G401.6 (cell line): ENCODE measurements around the gene VRK2.
"Not testable (repeated sequence)": the region's sequence is repeated elsewhere in the genome, so short reads cannot be mapped to it uniquely, and the experiment has no call there.

ENCODE experiments used
- FAIRE-seq: peaks from 2 replicates; lab custom pipeline; 2012; peaks lifted over from hg19 to GRCh38; lab: Jason Lieb, UNC

The VRK2 gene

DNA sequence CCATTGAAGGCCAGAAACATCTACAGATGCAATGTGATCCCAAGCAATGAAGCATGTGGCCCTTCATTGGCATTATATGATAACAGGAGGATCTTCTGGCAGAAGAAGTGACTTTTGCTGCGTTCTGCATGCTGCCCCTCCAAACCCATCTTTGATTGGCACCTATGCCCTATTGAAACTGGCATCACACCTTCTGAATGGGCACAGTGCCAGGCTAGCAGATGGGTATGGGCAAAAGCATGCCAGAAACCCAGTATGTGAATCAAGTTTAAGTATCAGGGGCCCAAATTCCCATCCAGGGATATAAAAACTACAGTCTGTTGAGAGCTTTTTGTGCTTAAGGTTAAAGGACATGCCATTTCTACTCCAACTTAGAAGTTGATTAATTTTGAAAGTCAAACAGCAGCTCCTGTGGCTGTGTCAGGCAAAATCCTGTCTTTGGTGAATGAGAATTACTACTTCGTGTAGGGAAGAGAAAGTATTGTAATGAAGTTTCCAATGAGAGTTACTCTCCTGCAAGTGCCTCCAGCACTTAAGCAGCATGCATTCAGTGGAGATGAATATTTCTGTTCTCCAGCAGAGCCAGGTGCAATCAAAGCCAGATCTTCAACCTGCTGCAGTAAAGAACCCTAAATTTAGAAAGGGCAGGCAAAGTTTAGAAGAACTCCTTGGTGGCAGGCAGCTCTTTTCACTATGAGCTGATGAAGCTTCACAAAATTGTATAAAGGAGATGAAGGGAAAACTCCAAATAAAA is 8.6 kb downstream of the VRK2 start:
- no peak for FAIRE-seq

DNA sequence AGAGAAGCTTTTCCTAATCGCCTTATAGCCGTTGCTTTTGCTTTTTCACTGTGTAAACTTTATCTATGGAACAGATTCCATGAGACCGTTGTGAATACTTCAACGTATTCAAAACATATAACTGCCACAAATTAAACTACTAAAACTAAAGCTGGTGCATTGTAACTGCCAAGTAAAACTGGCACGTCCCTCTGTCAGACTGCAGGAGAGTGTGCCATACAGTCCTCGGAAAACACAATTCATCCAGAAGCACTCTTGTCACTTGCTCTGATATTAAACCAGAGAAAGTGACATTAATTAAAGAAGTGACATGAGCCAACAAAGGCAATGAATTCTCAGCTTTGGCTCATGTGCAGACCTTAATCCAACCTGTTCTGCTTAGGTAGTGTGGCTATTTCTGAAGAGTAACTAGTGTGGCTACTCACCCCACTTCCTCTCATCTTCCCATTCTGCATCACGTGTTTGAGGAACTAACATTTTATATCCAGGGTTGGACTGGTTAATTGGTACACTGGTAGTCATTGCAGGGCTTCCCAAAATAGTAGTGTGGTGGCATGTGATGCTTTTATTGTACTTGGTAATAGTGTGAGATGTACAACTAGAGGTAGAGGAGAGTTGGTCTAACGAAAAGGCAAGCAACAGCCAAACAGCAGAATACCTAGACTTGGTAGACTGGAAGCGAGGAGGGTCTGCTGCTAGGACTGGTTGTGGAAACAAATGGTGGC is 9.7 kb downstream of the VRK2 start:
- FAIRE-seq = no peak

DNA sequence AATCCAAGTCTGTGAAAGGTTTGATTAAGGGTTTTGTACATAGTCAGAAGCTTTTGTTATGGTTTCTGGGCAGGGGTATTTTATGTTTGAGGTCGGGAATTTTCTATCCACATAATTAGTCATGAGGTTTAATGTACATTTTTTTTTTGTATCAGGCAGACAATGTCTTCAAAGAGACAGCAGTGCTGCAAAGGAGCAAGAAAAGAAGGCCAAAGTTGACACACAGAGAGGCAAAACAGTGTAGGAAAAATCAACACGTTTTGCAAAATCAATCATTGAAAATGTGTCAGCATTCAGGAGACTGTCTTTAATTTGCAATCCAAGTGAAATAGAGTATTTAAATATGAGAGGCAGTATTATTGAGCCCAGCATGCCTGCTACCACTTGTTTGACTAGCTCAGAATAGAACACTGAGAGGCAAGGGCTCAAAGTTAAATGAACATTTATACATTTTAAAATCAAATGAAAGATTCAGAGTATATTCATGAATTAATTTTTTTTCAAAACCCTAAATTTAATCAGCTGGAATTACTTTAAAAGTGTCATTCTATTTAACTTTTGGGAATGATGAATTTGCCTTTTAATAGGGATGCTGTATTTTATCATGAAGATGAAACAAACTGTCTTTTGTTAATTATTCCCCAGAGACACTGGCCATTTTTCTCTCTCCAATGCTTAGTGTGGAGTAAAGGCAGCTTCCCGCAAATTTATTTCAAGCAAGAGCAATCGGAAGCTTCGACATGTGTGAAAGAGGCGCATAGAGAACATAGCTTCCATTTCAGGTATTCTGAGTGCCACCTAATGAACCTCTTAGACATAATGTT is 11.3 kb downstream of the VRK2 start:
- no peak for FAIRE-seq

DNA sequence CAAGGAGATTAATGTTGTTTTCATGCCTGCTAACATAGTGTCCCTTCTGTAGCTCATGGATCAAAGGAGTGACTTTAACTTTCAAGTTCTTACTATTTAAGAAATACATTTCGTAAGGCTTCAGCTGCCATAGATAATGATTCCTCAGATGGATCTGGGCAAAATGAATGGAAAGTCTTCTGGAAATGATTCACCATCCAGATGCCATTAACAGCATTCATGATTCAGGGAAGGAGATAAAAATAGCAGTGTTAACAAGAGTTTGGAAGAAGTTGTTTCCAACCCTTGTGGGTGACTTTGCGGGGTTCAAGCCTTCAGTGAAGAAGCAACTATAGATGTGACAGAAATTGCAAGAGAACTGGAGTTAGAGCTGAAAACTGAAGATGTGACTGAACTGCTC is 17.0 kb downstream of the VRK2 start:
- no peak for FAIRE-seq

DNA sequence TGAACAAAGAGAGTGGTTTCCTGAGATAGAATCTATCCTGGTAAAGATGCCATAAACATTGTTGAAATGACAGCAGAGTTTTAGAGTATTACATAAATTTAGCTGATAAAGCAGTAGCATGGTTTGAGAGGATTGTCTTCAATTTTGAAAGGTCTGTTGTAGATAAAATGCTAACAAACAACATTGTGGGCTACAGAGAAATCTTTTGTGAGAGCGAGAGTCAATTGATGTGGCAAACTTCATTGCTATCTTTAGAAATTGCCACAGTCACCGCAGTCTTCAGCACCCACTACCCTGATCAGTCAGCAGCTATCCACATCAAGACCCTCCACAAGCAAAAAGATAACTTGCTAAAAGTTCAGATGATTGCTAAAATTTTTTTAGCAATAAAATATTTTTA is 17.5 kb downstream of the VRK2 start:
- no peak for FAIRE-seq

DNA sequence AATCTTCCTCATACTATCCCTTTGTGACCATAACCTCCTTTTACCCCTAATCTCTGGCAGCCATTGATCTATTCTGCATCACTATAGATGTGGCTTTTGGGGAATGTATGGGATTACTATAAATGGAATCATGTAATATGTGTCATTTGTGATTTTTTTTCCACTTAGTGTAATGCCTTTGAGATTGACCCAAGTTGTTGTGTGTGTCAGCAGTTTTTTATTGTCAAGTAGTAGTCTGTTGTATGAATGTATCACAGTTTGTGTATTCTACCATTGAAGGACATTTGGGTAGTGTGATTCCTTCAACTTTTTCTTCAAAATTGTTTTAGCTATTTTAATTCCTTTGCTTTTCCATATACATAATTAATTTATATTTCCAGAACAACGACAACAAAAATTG is 18.6 kb downstream of the VRK2 start:
- FAIRE-seq = no peak

DNA sequence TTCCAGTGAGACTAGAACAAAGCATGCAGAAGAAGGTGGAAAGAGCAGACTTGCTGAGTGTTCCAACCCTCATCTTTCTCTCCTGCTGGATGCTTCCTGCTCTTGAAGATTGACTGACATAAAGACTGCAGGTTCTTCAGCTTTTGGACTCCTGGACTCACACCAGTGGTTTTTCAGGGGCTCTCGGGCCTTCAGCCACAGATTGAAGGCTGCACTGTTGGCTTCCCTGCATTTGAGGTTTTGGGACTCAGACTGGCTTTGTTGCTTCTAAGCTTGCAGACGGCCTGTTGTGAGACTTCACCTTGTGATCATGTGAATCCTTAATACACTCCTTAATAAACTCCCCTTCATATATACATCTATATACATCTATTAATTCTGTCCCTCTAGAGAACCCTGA is 20.4 kb downstream of the VRK2 start:
- FAIRE-seq = no peak

DNA sequence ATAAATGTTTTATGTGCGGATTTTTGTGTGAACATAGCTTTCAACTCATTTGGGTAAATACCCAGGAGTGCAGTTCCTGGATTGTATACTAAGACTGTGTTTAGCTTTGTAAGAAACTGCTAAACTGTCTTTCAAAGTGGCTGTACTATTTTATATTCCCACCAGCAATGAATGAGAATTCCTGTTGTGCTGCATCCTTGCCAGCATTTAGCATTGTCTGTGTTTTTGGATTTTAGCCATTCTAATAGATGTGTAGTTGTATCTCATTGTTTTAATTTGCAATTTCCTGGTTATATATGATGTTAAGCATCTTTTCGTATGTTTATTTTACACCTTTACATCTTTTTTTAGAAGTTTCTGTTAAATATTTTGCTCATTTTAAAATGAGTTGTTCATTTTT is 24.2 kb downstream of the VRK2 start:
- FAIRE-seq = no peak

DNA sequence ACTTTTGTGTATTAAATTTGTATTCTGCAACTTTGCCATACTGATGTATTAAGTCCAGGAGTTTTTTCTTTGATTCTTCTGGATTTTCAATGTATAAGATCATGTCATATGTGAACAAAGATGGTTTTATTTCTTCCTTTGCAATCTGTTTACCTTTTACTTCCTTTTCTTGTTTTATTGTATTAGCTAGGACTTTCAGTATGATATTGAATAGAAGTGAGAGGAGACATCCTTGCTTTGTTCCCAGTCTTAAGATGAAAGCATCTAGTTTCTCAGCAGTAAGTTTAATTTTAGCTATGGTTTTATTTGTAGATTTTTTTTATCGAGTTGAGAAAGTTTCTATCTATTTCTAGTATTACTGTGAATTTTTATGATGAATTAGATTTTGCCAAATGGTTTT is 25.5 kb downstream of the VRK2 start:
- peak; percentile 3 for FAIRE-seq

DNA sequence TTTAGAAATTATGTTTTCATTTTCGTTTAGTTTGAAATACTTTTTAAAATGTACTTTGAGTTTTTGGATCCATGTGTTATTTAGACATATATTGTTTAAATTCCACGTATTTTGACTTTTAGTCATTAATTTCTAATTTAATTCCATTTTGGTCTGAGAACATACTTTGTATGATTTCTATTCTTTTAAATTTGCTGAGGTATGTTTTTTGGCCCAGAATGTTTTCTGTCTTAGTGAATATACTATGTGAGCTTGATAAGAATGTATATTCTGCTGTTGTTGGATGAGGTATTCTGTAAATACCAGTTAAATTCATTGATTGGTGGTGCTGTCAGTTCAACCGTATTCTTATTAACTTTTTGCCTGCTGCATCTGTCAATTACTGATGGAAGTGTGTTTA is 26.4 kb downstream of the VRK2 start:
- peak; percentile 78 for FAIRE-seq

DNA sequence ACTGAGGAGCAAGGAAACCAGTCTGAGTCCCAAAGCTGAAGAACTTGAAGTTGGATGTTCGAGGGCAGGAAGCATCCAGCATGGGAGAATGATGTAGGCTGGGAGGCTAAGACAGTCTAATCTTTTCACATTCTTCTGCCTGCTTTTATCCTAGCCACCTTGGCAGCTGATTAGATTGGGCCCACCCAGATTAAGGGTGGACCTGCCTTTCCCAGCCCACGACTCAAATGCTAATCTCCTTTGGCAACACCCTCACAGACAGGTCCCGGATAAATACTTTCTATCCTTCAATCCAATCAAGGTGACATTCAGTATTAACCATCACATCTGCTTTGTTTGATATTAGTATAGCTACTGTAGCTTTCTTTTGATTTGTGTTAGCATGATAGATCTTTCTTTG is 27.1 kb downstream of the VRK2 start:
- FAIRE-seq = no peak

DNA sequence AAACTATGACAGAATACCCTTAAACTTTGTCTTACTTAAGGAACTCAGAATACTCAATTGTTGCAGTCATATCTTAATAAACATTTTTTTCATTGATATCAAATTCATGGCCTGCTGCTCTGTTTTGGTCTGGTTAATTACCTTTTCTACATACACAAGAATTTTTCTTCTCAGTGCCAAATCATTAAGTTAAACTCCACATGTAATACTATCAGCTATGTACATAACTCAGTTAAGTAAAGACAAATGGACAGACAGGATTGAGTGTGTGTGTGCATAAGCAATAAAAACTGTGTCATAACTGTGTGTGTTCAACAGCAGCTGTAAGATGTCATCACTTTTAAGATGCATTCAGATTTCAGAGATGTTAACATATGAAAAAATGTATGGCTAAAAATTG is 34.4 kb downstream of the VRK2 start:
- FAIRE-seq = peak; percentile 3

DNA sequence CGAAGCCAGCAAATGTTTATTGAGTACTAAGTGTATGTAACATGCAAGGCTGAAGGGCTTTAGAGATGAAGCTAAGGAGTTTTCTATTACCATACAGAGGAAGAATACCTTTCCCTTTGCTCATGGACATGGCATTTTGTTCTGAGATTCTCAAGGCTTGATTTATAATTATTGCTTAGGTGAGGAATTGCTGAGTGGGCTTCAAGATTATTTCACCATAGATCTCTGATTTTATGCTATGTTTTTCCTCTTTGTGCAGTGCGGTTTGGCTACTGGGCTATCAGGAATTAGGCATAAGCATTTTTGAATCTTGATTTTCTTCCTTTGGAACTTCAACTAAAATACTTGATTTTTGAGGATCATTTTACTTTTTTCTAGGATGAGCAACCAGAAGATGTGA is 42.5 kb downstream of the VRK2 start:
- no peak for FAIRE-seq

DNA sequence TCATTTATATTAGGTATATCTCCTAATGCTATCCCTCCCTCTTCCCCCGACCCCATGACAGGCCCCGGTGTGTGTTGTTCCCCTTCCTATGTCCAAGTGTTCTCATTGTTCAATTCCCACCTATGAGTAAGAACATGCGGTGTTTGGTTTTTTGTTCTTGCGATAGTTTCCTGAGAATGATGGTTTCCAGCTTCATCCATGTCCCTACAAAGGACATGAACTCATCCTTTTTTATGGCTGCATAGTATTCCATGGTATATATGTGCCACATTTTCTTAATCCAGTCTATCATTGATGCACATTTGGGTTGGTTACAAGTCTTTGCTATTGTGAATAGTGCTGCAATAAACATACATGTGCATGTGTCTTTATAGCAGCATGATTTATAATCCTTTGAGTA is 46.2 kb downstream of the VRK2 start:
- FAIRE-seq = not testable (repeated sequence)

DNA sequence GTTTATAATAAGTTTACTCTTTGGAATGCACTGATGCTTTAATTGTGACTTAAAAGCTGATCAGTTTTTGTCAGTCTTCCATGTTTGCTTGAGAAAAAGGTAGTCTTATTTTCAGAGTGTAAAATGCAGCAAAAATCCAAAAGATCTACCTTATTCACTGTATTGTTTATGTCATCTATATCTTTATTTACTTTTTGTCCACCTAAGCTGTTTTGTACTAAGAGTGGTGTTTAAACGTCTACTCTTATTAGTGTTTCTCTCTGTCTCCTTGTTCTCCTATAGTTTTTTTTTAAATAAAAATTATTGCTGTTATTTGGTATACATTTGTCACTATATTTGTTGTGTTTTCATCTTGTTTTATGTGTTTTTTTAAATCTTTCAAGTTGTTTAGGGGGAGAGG is 50.4 kb downstream of the VRK2 start:
- no peak for FAIRE-seq

DNA sequence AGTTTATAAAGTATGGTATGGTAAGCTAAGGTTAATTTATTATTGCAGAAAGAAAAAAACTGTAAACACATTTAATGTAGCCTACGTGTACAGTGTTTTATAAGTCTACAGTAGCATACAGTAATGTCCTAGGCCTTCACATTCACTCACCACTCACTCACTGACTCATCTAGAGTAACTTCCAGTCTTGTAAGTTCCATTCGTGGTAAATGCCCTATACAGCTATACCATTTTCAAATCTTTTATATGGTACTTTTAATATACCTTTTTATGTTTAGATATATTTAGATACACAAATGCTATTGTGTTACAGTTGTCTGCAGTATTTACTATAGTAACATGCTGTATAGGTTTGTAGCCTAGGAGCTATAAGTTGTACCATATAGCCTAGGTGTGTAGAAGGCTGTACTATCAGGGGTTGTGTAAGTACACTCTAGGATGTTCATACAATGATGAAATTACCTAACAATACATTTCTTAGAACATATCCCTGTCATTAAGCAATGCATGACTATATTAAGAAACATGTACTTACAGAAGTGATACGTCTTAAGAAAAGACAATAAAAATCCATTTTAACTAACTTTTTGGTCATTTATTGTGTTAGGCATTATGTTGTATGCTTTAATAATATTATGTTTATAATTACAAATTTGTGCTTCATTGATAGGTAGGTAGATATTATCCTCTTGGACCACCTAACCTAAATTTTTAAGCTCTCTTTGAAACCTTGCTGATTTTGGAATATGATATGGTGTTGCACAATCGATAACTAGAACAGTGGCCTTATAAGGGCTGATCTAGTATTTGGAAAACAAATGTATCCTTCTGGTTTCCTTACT is 51.9 kb downstream of the VRK2 start:
- peak; percentile 17 for FAIRE-seq

DNA sequence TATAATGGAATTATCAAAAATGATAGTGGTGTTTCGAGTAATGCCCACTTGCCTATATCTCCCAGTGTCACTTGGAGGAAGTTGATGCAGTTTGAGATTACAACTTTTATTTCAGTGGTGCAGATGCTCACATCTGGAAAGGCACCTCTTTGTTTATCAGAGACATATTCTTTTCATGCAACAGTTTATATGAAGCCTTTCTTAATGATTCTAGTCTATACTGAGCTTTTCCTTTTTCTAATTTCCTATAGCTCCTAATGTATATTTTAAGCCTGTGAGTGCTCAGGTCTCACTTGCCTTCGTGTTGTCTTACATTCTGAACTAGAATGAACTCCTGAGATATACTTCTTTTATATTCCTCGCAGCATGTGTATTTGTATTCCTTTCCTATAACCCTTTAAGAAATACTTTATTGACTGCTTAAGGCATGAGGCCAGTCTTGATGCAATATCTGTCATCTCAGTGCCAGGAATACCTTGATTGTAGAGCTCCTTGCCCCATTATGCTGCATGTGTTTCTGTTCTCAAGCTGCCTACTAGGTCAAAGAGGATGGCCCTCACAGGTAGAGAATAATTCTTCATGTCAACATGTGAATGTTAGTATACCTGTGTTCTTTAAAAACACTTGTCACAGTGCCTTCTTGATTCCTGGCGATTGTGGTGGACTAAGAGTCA is 52.6 kb downstream of the VRK2 start:
- no peak for FAIRE-seq

DNA sequence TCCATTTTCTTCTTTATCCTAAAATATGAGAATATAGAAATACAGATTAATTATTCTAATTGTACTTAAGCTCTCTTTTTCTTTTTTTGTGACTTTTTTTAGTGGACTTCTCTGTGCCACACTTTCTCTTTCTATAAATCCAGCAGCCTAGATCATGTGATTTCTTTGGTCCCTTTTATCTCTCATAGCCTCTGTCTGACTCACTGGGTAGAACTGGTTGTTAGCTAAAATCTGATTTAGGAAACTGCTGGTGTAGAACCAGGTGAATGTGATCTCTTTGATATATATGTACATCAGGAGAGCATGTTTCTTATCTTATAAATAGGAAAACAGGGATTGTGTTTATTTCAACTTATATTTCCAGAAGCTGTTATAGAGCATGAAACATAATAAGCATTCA is 54.9 kb downstream of the VRK2 start:
- FAIRE-seq = no peak

DNA sequence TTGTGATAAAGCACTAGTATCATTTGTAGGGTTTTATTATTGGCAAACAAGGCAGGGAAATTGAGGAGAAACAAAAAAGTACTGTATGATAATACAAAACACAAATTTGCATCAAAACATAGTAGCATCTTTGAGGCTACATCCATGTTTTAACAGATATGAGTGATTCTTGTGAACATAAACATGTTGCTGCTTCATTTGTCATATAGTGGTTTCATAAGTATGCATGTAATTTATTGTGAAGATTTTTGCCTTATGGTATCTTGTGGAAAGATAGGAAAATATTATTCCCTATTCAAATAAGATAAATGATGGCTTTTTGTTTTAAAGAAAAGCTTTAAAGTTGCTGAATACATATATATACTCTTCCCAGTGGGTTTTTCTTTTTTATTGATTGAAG is 60.3 kb downstream of the VRK2 start:
- no peak for FAIRE-seq

DNA sequence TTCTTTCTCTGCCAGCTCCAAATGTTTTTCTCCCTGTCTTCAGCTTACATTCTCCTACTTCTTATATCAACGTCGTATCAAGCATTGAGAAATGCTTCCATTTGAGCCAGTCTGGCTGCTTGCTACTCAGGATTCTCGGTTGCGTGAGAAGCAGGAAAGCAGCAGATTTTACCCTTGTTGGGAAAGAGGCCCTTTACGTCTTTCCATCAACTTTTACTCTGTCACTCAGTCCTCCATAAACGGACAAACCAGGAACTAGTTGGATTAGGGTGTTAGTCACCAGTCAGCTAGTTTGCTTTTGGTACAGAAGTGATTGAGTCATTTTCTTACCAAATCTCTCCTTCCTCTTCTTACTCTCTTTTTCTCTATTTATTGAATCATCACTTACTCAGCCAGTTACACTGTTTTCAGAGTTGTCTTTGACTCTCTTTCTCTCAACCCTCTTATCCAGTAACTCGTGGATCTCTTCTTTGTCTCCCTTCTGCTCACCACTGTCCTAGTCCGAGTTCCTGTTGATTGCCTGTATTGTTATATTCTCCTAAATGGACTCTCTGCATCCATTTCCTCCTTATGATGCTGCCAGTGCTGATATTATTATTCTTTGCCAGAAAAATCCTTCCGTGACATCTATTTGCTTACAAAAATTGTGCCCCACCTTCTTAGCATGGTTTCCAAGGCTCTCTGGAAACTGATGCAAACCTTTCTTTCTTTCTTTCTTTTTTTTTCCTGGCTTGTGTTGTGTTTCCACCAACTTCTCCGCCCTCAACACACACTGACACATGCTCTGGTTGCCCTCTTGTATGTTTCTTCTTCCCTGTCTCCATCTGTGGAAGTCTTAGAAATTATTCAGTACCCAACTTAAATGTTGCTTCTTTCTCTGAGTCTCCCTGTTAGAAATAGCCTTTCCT is 61.5 kb downstream of the VRK2 start:
- FAIRE-seq = no peak

DNA sequence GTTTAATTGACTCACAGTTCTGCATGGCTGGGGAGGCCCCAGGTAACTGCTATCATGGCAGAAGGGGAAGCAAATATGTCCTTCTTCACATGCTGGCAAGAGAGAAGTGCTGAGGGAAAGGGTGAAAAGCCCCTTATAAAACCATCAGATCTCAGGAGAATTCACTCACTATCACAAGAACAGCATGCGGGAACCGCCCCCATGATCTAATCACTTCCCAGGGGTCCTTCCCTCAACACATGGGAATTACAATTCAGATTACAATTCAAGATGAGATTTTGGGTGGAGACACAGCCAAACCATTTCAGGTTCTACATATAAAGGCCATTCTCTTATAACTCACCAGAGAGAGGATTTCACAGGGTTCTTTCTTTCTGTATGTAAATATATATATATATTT is 62.9 kb downstream of the VRK2 start:
- no peak for FAIRE-seq
